ENCODE data around the gene SNX1.

Gene SNX1

GRCh38 chr15:64164436-64164835 is 68.7 kb downstream of the SNX1 start:
- no peak for DNase-seq

- DNase-seq = no peak
Measured at GRCh38 chr15:64166102-64166890, 70.5 kb downstream of the SNX1 start.

- no peak for DNase-seq
Measured at GRCh38 chr15:64180235-64180824, 84.5 kb downstream of the SNX1 start.

GRCh38 chr15:64182859-64183370 is 87.1 kb downstream of the SNX1 start:
- no peak for DNase-seq

- no peak for DNase-seq
Measured at GRCh38 chr15:64185146-64185911, 89.5 kb downstream of the SNX1 start.

GRCh38 chr15:64187396-64188191 is 91.8 kb downstream of the SNX1 start:
- no peak for DNase-seq
